Kasumi-1 (cell line): ENCODE results near the gene PRM2.

Experiments
- DNase-seq, 2 experiments: peaks; one replicate each; lab custom pipeline; 2025; lab: John Stamatoyannopoulos, UW

The PRM2 gene

DNA sequence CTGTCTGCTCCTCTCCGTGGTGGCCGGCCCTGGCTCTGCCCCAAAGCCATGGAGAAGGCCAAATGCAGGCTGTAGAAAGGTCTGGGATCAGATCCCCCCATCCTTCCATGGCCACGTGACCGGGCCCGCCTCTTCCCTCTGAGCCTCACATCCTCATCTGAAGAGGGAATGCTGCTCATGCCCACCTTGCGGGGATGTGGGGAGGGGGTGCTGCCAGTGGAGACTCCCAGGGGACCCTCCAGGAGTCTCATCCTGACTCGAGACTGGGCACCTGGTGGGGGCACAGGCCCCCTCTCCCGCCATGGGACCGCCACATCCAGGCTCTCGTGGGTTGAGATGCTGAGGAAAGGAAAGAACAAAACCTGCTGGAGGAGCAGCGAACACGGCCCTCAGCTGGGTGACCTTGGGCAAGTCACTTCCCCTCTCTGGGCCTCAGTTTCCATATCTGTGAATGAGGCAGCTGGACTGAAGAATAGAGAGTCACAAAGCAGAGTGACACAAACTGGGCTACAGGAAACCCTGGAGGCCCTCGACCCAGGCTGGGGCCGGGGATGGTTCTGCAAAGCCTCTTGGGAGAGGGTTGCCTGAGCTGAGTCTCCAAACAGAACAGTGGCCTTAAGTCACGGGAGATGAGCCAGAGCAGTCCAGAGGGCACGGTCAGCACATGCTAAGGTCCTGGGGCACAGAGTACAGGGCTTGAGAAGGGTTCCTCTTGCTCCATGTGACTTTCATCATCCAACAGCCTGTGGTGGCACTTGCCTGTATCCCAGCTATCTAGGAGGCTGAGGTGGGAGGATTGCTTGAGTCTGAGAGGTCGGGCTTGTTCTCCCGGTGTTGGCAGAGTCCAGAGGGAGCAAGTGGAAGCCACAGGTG, 50.4 kb downstream of the PRM2 start:
- DNase-seq, result no peak
